WTC11 (cell line): ENCODE results near the gene PCDHGB5. TPM values are rescaled to one million over a fixed set of nuclear protein-coding genes. Genes with fewer than 3 reads are reported as not detected.

Experiments used
- ATAC-seq: fragments of 200-7000 bp; cut with Tn5 transposase; 2 replicates; pipeline ENCODE4 v1.10.0; 2021; ENCODE audit warnings: mild to moderate bottlenecking, moderate library complexity
- CTCF ChIA-PET: fragments of 300-600 bp; sonication (Branson Sonifier 250); formaldehyde crosslinking; loops from one replicate; lab custom pipeline; 2021; ENCODE audit warnings: antibody characterized with exemption; lab: Charles Lee
- POLR2A ChIA-PET: fragments of 350-600 bp; sonication (Branson Sonifier 250); formaldehyde crosslinking; loops from one replicate; lab custom pipeline; 2021; ENCODE audit warnings: antibody characterized with exemption; lab: Charles Lee
- DNase-seq: peaks from one replicate; pipeline ENCODE4 v3.0.0; 2021; ENCODE audit warnings: low spot score
- H3K27ac Mint-ChIP-seq: 2 replicates; pipeline ENCODE4 v1.8.0; 2021; ENCODE audit warnings: mixed read lengths
- H3K27me3 Mint-ChIP-seq: 2 replicates; pipeline ENCODE4 v1.8.0; 2021; ENCODE audit warnings: low read depth, mild to moderate bottlenecking, moderate library complexity, mixed read lengths
- H3K36me3 Mint-ChIP-seq: 2 replicates; pipeline ENCODE4 v1.8.0; 2021; ENCODE audit warnings: mixed read lengths
- H3K4me1 Mint-ChIP-seq: 2 replicates; pipeline ENCODE4 v1.8.0; 2022; ENCODE audit warnings: mixed read lengths
- H3K4me3 Mint-ChIP-seq: 2 replicates; pipeline ENCODE4 v1.8.0; 2021; ENCODE audit warnings: mild to moderate bottlenecking, moderate library complexity, mixed read lengths
- H3K9me3 Mint-ChIP-seq: 2 replicates; pipeline ENCODE4 v1.8.0; 2021; ENCODE audit warnings: mixed read lengths
- ATF3 ChIP-seq: sonication (generic); formaldehyde crosslinking; conservative IDR thresholded peaks from 2 replicates; pipeline ENCODE4 v1.8.1; 2022; ENCODE audit warnings: mild to moderate bottlenecking, missing genetic modification reagents
- CBFB ChIP-seq: sonication (generic); formaldehyde crosslinking; IDR thresholded peaks from 2 replicates; pipeline ENCODE4 v1.8.1; 2022; ENCODE audit warnings: mild to moderate bottlenecking, low read depth, missing genetic modification reagents
- CREM ChIP-seq: sonication (generic); formaldehyde crosslinking; IDR thresholded peaks from 2 replicates; pipeline ENCODE4 v1.8.1; 2022; ENCODE audit warnings: mild to moderate bottlenecking, missing genetic modification reagents, moderate library complexity
- CTCF ChIP-seq: fragments of 200-600 bp; IDR thresholded peaks from 2 replicates; pipeline ENCODE4 v1.8.0; 2022; ENCODE audit warnings: antibody characterized with exemption
- ESRRA ChIP-seq: sonication (generic); formaldehyde crosslinking; IDR thresholded peaks from 2 replicates; pipeline ENCODE4 v1.8.1; 2022; ENCODE audit warnings: mild to moderate bottlenecking, missing genetic modification reagents, borderline replicate concordance
- FOXP1 ChIP-seq: sonication (generic); formaldehyde crosslinking; IDR thresholded peaks from 2 replicates; pipeline ENCODE4 v1.8.0; 2022; ENCODE audit warnings: missing genetic modification reagents, mild to moderate bottlenecking, moderate library complexity, borderline replicate concordance
- FOXP4 ChIP-seq: sonication (generic); formaldehyde crosslinking; IDR thresholded peaks from 2 replicates; pipeline ENCODE4 v1.8.0; 2022; ENCODE audit warnings: mild to moderate bottlenecking, missing genetic modification reagents
- GABPB1 ChIP-seq: sonication (generic); formaldehyde crosslinking; IDR thresholded peaks from 2 replicates; pipeline ENCODE4 v1.8.1; 2023; ENCODE audit warnings: mild to moderate bottlenecking, missing genetic modification reagents
- GRHL2 ChIP-seq: fragments of 250-450 bp; sonication (Bioruptor Pico); IDR thresholded peaks from 2 replicates; pipeline ENCODE4 v1.8.0; 2022; ENCODE audit warnings: mild to moderate bottlenecking, moderate library complexity; ENCODE audit not compliant: insufficient replicate concordance, severe bottlenecking
- IRF2 ChIP-seq: sonication (generic); formaldehyde crosslinking; IDR thresholded peaks from 2 replicates; pipeline ENCODE4 v1.8.0; 2022; ENCODE audit warnings: low read depth, missing genetic modification reagents, borderline replicate concordance
- MXD4 ChIP-seq: fragments of 250-450 bp; sonication (Bioruptor Pico); IDR thresholded peaks from 2 replicates; pipeline ENCODE4 v1.8.0; 2021; ENCODE audit warnings: mild to moderate bottlenecking, moderate library complexity, borderline replicate concordance
- NFYB ChIP-seq: sonication (generic); formaldehyde crosslinking; conservative IDR thresholded peaks from 2 replicates; pipeline ENCODE4 v1.8.0; 2022; ENCODE audit warnings: low read depth, missing genetic modification reagents
- SMAD4 ChIP-seq: sonication (generic); formaldehyde crosslinking; IDR thresholded peaks from 2 replicates; pipeline ENCODE4 v1.8.0; 2022; ENCODE audit warnings: mild to moderate bottlenecking, missing genetic modification reagents
- SOX15 ChIP-seq: fragments of 250-450 bp; sonication (Bioruptor Pico); IDR thresholded peaks from 2 replicates; pipeline ENCODE4 v1.9.0; 2021; ENCODE audit warnings: mild to moderate bottlenecking
- TCF7 ChIP-seq: sonication (generic); formaldehyde crosslinking; IDR thresholded peaks from 2 replicates; pipeline ENCODE4 v1.8.0; 2022; ENCODE audit warnings: mild to moderate bottlenecking, low read depth, missing genetic modification reagents, moderate library complexity
- TEAD1 ChIP-seq: sonication (generic); formaldehyde crosslinking; IDR thresholded peaks from 2 replicates; pipeline ENCODE4 v1.8.0; 2022; ENCODE audit warnings: mild to moderate bottlenecking, missing genetic modification reagents
- TP53 ChIP-seq: sonication (generic); formaldehyde crosslinking; IDR thresholded peaks from 2 replicates; pipeline ENCODE4 v1.8.1; 2023; ENCODE audit warnings: mild to moderate bottlenecking, missing genetic modification reagents
- USF1 ChIP-seq: sonication (generic); formaldehyde crosslinking; IDR thresholded peaks from 2 replicates; pipeline ENCODE4 v1.8.0; 2022; ENCODE audit warnings: mild to moderate bottlenecking, missing genetic modification reagents
- ZMAT4 ChIP-seq: fragments of 250-450 bp; sonication (Bioruptor Pico); IDR thresholded peaks from 2 replicates; pipeline ENCODE4 v1.9.0; 2021; ENCODE audit warnings: mild to moderate bottlenecking
- ZNF416 ChIP-seq: fragments of 250-450 bp; sonication (Bioruptor Pico); IDR thresholded peaks from 2 replicates; pipeline ENCODE4 v1.9.0; 2021; ENCODE audit warnings: mild to moderate bottlenecking, inconsistent platforms
- total RNA-seq: library from RNA; stranded (reverse); gene quantifications from 3 replicates; pipeline ENCODE4 v1.2.3, GENCODE V29; 2021
- TF ChIP-seq, protein P1 (sequence below): fragments of 250-450 bp; sonication (Bioruptor Pico); IDR thresholded peaks from 2 replicates; pipeline ENCODE4 v1.9.0; 2021; ENCODE audit warnings: moderate library complexity, mild to moderate bottlenecking, inconsistent platforms, borderline replicate concordance
- TF ChIP-seq, protein P2 (sequence below): sonication (generic); formaldehyde crosslinking; IDR thresholded peaks from 2 replicates; pipeline ENCODE4 v1.8.0; 2022; ENCODE audit warnings: missing genetic modification reagents

PCDHGB5 gene
- total RNA-seq, 1 experiment from 2014 or later, result 9.7 TPM

GRCh38 chr5:141354900-141355469 lies 42.8 kb upstream of the PCDHGB5 start, which contains the start of gene PCDHGA4:
Gene PCDHGA4, plus strand, starts transcription at chr5:141355021. Its CDS starts 87 bp downstream, at chr5:141355108.
- POLR2A ChIA-PET, result no interaction called here
- peaks cover 5% of the 10 kb centered on the region for H3K4me1 Mint-ChIP-seq
- no peak within 1 kb of the TSS for H3K27ac Mint-ChIP-seq
- H3K27me3 Mint-ChIP-seq, result peaks cover 8% of the 10 kb centered on the region
- peaks cover 54% of the 10 kb centered on the region for H3K9me3 Mint-ChIP-seq
- no peak within 1 kb of the TSS for H3K4me3 Mint-ChIP-seq
- TF ChIP-seq ESRRA (CRISPR knock-in tag) (no peak), CTCF (peak; percentile 73)
- ATAC-seq, result no peak
- CTCF ChIA-PET, result interaction anchor here (0.6 to 2.5 kb wide), 15 partner anchors 11 to 206 kb away, joined by 3 to 11 read pairs (median 5); partner anchors contain the start of genes PCDHB15, PCDHGA1, PCDHGA10 and PCDHGA3
- DNase-seq, result no peak
- H3K36me3 Mint-ChIP-seq, result peaks cover 57% of the 10 kb centered on the region

- ATAC-seq, result no peak
- Mint-ChIP-seq H3K27me3 (peaks cover 9% of the 10 kb centered on the region), H3K27ac (no peak overlapping the region), H3K36me3 (peaks cover 59% of the 10 kb centered on the region)
- POLR2A ChIA-PET, result no interaction called here
- TF ChIP-seq MXD4 (CRISPR knock-in tag), result no peak
- no peak for TF ChIP-seq TEAD1 (CRISPR knock-in tag)
- TF ChIP-seq GRHL2 (CRISPR knock-in tag), result no peak
- TF ChIP-seq ZNF416, result no peak
- no peak for TF ChIP-seq ATF3 (CRISPR knock-in tag)
- TF ChIP-seq FOXP4 (CRISPR knock-in tag), result no peak
- TF ChIP-seq TCF7 (CRISPR knock-in tag), result no peak
- TF ChIP-seq IRF2 (CRISPR knock-in tag), result no peak
- no peak for TF ChIP-seq SMAD4 (CRISPR knock-in tag)
- no peak for TF ChIP-seq ZMAT4 (CRISPR knock-in tag)
- no peak for TF ChIP-seq NFYB (CRISPR knock-in tag)
- no peak for TF ChIP-seq CREM (CRISPR knock-in tag)
- TF ChIP-seq, all 79 proteins: peak for 0
- no peak for DNase-seq
- peaks cover 7% of the 10 kb centered on the region for H3K4me1 Mint-ChIP-seq
- CTCF ChIA-PET, result interaction anchor here (0.9 to 2.5 kb wide), 13 partner anchors 12 to 208 kb away, joined by 3 to 11 read pairs (median 5); partner anchors contain the start of genes PCDHB15, PCDHGA10, PCDHGA3 and PCDHGB4
- H3K9me3 Mint-ChIP-seq, result peaks cover 56% of the 10 kb centered on the region
- no peak overlapping the region for H3K4me3 Mint-ChIP-seq
These were observed 42.1 kb upstream of the PCDHGB5 start for GRCh38 chr5:141355641-141356040.

DNA sequence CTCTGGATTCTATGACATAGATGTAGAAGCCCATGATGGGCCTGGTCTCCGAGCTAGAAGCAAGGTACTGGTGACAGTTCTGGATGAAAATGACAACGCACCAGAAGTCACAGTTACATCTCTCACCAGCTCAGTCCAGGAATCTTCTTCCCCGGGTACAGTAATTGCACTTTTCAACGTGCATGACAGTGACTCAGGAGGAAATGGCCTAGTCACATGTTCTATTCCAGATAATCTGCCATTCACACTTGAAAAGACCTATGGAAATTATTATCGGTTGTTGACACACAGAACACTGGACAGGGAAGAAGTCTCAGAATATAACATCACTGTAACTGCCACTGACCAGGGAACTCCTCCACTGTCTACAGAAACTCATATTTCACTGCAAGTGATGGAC lies 41.6 kb upstream of the PCDHGB5 start:
- Mint-ChIP-seq H3K4me1 (peaks cover 8% of the 10 kb centered on the region), H3K27me3 (peaks cover 13% of the 10 kb centered on the region), H3K36me3 (peaks cover 60% of the 10 kb centered on the region), H3K27ac (no peak overlapping the region), H3K4me3 (no peak overlapping the region), H3K9me3 (peaks cover 56% of the 10 kb centered on the region)
- ATAC-seq (no peak), DNase-seq (no peak)
- ChIA-PET POLR2A (no interaction called here), CTCF (interaction anchor here (0.9 to 1.7 kb wide), 7 partner anchors 32 to 208 kb away, joined by 3 to 11 read pairs (median 5); partner anchors contain the start of genes PCDHB15, PCDHGA10, PCDHGB4 and TAF7)
- TF ChIP-seq SOX15 (CRISPR knock-in tag) (no peak), CBFB (CRISPR knock-in tag) (no peak), FOXP1 (CRISPR knock-in tag) (no peak), USF1 (no peak), TP53 (CRISPR knock-in tag) (no peak), GABPB1 (CRISPR knock-in tag) (no peak)
- TF ChIP-seq, protein P1, sequence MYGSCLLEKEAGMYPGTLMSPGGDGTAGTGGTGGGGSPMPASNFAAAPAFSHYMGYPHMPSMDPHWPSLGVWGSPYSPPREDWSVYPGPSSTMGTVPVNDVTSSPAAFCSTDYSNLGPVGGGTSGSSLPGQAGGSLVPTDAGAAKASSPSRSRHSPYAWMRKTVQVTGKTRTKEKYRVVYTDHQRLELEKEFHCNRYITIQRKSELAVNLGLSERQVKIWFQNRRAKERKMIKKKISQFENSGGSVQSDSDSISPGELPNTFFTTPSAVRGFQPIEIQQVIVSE, result no peak
- TF ChIP-seq, protein P2, sequence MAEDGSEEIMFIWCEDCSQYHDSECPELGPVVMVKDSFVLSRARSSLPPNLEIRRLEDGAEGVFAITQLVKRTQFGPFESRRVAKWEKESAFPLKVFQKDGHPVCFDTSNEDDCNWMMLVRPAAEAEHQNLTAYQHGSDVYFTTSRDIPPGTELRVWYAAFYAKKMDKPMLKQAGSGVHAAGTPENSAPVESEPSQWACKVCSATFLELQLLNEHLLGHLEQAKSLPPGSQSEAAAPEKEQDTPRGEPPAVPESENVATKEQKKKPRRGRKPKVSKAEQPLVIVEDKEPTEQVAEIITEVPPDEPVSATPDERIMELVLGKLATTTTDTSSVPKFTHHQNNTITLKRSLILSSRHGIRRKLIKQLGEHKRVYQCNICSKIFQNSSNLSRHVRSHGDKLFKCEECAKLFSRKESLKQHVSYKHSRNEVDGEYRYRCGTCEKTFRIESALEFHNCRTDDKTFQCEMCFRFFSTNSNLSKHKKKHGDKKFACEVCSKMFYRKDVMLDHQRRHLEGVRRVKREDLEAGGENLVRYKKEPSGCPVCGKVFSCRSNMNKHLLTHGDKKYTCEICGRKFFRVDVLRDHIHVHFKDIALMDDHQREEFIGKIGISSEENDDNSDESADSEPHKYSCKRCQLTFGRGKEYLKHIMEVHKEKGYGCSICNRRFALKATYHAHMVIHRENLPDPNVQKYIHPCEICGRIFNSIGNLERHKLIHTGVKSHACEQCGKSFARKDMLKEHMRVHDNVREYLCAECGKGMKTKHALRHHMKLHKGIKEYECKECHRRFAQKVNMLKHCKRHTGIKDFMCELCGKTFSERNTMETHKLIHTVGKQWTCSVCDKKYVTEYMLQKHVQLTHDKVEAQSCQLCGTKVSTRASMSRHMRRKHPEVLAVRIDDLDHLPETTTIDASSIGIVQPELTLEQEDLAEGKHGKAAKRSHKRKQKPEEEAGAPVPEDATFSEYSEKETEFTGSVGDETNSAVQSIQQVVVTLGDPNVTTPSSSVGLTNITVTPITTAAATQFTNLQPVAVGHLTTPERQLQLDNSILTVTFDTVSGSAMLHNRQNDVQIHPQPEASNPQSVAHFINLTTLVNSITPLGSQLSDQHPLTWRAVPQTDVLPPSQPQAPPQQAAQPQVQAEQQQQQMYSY, result no peak
